HTR-8/SVneo (cell line): ENCODE results near the gene RAB30.

Source experiments
- DNase-seq: peaks from one replicate; pipeline ENCODE4 v3.0.0; 2011; ENCODE audit warnings: low spot score, mixed read lengths; ENCODE audit not compliant: insufficient read length
- FAIRE-seq: peaks from 2 replicates; lab custom pipeline; 2011; peaks lifted over from hg19 to GRCh38; lab: Jason Lieb, UNC

Gene RAB30, protein sequence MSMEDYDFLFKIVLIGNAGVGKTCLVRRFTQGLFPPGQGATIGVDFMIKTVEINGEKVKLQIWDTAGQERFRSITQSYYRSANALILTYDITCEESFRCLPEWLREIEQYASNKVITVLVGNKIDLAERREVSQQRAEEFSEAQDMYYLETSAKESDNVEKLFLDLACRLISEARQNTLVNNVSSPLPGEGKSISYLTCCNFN

DNA sequence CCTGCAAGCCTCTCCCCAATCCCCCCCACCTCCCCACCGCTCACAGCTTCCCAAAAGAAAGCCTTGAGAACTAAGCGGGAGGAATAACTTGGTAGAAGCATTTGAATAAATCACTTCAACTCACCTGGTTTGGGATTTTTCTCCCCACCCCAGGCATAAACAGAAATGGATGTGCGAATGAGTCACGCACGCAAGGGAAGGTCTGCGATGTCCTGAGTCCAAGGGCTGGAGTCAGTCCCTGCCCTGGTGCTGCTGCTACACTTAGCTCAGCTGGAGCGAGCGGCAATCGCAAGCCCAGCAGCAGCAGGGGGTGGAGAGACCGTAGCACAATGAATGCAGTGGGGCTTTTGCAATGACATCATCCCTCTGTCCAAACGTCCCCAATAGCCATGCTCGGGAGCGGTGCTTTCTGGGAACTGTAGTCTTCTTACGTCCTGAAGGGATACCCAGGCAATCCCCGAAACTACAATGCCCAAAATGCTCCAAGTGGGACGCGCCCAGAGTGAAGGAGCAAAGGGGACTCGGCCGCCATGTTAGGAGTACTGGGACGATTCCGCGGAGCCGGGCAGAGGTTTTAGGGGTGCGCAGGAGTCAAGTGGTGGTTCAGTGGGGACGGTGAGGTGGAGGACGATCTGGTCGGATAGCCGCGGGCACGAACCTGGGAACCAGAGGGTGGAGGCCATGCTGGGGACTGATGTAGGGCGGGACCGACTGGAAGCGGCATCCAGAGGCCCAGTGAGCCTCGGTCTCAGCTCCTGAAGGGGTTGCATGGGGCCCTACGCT lies at the start of gene RAB30:
Gene RAB30, minus strand, starts transcription at position 331 of the 783 bp plus-strand sequence. CDS start 74,581 bp downstream, outside the sequence.
- FAIRE-seq (peak; percentile 97), DNase-seq (peak; percentile 99)

DNA sequence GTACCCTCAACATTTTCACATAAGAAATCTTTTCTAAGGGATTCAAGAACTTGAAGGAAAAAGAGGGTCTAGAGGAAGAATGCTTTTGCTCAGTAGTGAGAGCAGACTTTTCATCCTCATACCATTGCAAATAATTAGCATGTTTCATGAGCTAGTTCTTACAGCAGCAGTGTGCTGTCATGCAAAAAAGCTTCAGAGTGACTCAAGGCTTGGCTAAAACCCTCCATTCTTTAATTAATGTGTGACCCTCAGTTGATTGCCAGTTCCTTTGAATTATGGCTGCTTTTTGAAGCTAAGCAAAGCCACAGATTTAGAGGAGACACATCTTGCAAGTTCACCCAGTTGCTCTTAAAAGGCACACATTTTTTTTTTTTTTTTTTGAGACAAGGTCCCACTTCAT lies 48.6 kb upstream of the RAB30 start:
- FAIRE-seq (no peak), DNase-seq (no peak)

DNA sequence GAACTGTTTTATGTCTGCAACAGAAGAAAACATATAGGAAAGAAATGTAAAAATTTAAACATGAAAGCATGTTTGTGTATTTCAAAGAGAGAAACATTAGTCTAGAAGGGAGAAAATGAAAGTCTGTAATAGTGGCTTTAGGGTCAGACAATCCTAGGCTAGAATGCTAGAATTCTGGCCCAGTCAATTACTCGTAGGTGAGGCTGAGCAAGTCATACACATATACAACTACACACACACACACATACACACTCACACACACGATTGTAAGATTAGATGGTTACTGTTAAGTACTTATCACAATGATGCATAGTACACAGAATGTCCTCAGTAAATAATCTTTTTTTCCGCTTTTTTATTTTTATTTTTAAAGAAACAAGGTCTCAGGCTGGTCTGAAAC lies 47.5 kb upstream of the RAB30 start:
- FAIRE-seq: peak; percentile 74

DNA sequence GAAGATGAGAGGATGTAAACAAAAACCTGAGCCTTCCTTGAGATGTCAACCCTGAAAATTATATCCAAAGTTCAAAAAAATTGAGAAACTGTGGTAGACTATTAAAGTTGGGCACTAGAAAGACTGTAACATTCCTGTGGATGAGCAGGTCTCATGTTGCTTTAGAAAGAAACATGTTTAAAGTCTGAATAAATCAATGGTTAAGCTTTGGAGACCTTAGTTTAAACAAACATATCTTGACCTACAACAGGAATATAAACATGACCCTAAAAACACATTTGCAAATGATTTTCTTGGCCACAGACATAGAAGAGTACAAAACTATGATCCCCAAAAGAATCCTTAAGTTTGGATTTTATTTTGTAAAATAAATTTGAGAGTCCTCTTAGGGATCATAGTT lies 47.1 kb upstream of the RAB30 start:
- no peak for DNase-seq
- FAIRE-seq: no peak

More for the DNA sequence above, 47.5 kb upstream of the RAB30 start:
- DNase-seq: no peak

DNA sequence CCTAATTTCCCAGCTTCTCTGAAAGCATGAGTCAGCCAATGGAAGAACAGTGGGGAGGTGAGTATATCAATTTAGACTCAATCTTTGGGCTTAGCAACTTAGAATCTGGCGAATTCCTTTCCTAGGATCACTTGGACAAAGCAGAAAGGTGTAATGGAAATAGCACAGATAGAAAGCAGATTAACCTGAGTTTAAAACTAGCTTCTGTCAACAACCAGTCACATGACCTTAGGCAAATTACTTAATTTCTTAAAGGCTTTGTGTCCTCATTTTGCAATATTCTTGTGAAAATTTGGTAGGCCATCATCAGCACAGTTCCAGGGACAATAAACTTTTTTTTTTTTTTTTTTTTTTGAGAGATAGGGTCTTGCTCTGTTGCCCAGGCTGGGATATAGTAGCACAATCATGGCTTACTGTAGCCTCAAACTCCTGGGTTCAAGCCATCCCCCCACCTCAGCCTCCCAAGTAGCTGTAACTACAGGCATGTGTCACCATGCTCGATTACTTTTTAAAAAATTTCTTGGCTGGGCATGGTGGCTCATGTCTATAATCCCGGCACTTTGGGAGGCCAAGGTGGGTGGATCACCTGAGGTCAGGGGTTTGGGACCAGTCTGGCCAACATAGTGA lies 44.4 kb upstream of the RAB30 start:
- FAIRE-seq: no peak
- DNase-seq: no peak

DNA sequence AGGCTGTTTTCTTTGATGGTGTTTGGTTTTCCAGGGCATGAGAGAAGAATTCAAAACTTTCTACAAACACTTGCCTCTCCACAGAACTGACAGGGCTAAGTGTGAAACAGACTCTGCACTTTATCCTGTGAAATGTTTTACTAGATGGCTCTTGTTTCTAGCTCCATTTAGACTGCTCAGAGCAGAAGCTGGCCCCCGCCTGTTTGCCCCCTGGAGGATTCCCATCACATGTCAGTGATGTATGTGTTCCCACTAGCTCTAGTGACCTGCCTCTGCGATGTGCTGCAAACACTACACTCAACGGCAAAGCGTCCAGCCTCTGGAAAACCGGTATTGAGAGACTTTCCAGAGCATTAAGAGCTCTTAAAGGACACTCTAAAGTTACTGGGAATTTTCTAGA lies 43.9 kb upstream of the RAB30 start:
- DNase-seq (no peak), FAIRE-seq (no peak)

DNA sequence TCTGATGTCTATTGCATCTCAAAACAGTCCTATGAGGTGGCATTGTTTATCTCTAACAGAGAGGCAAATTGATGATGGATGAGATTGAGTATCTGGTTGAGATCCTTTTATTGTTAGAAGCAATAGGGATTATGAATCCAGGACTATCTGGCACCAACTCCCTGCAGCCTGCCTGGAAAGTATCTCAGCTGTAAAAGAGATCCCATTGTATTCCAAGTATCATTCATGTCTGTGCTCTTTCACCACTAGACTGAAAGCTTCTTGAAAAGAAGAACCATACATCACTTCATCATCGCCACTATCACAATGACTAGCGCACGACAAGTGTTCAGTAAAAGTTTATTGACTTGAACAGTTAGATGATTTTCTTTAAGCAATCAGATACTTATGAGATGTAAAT lies 43.3 kb upstream of the RAB30 start:
- FAIRE-seq (no peak), DNase-seq (no peak)

DNA sequence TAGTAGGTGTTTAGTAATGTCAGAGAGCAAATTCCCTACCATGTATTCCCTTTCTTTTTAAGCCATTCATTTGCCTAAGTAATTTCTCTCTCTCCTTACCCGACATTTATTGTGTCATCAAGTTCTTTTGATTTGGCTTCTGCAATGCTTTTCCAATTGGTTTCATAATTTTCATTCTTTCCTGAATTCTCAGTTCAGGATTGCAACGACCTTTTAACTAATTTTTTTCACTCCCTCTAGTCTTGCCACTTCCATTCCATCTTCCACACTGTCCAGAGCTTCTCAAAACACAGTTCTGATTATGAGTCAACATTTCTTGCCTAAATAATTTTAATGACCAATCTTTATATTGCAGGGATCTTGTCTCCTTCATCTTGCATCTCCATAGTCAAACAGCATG lies 41.2 kb upstream of the RAB30 start:
- DNase-seq: no peak
- FAIRE-seq: no peak

DNA sequence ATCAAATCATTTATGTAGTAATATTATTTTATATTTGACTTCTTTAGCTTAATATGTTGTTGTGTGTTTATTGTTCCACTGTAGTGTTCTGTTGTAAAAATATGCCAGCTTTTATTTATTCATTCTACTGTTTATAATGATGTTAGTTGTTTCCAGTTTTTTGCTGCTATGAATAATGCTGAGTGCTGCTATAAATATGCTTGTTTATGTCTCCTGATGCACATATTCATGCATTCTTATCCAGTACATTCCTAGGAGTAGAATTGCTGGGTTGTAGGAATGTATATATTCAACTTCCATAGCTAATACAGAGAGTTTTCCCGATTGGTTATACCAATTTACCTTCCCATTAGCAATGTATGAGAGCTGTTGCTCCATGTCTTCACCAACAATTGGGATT lies 33.5 kb upstream of the RAB30 start:
- no peak for FAIRE-seq
- no peak for DNase-seq

DNA sequence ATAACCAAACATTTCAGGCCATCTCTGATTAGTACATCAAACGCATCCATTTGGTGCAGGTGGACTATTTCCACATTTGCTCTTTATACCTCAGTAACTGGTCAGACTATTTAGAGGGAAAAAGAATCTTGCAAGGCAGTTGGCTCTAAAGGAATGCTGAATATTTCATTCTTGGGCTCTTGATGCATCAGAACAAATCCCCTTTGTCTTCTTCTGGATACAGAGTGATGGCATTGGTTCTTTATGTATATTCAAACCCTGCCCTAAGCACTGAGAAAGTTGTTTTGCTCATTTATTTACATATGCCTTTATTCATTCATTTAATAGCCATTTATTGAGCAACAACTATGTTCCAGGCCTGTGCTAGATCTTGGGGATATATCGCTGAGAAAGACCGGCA lies 31.1 kb upstream of the RAB30 start:
- FAIRE-seq: no peak
- no peak for DNase-seq

DNA sequence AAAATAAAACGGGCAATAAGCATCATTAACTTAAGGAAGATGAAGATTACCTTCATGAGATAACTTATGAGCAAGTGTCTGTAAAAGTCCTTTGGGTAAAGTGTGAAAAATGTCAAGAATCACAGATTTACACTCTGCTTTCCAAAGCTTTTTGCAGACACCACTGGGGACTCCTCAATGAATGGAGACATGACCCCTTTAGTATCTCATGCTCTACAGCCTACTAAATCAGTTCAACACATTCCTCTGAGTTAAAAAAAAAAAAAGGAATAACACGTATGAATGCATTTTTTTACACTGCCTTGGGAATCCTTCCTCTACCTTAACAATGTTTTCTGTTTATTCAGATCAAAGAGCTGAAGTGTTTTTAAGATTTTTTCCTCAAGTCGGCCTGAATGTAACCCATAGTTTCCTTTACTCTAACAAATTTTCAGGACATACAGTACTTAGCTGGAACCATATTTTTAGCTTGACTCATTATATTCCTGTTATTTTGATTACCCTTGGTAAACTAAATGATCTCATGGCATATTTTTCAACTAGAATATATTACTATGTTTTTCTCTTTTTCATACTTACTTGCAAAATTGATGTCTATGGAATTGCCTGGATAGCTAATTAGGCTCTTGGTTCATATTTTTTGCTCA lies 25.9 kb upstream of the RAB30 start:
- DNase-seq (no peak), FAIRE-seq (no peak)

DNA sequence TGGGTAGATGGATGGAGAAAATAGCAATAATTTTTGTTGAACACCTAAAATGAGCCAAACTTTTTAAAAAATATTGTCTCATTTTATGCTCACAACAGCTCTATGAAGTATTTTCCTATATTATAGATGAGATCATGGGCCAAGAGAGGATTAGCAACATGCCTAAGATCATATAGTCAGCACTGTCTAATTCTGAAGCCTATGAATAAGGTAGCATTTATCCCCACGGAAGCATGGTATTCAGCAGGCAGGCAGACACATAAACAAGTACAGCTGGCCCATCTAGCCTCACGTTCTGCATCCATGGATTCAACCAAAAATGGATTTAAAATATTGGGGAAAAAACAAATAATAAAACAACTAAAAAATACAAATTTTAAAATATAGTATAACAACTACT lies 21.9 kb upstream of the RAB30 start:
- FAIRE-seq (no peak), DNase-seq (no peak)

DNA sequence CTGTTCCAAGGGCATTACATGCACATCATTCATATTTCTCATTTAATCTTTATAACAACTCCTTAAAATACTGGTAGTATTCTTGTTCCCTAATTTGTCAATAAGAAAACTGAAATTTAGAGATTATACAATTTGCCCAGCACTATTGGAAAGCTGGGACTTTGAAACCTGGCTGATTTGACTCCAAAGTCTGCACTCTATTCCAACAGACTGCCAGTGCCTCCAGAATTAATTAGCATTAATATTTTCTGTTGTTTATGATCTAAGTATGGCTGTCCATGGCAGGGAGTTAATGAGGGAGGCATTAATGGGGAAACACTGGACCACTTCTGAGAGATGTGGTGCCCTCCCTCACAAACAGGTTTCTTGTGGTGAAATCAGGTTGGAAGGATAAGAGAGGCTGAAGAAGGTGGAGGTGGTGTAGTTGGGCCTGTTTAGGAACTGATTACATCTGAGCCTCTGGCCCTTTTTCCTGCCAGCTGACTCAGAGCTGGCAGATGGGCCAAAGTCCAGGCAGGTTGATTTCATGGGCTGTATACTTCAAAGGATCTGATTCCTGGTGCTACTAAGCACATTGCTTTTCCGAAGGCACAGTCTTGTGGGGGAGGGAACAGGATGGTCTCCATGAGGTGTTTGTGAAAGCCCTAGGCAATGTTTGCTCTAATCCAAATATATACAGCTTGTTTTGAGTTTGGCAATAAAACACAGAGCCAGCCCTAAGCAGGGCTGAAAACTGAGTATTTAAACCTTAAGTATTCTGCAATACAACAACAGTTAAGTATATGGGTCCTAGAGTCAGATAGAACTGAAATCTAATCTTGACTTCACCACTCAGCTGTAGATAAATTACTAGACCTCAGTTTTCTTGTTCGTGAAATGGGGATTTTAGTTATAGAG lies 21.0 kb upstream of the RAB30 start:
- FAIRE-seq: no peak
- DNase-seq: no peak

DNA sequence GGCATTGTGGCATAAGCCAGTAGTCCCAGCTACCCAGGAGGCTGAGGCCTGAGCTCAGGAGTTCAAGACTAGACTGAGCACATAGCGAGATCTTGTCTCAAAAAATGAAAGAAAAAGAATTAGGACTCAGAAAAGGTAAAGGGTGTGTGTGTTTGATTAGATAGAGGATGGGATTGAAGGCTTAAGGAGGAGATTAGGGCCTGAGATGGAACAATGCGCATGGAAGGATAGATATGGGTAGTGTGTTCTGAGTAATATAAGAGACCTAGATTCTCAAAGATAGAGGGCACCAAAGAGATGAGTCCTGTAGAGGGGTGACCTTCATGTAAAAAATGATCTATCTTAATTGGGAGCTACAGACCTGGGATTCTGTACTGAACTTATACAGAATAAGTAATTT lies 17.3 kb upstream of the RAB30 start:
- DNase-seq: no peak
- no peak for FAIRE-seq

DNA sequence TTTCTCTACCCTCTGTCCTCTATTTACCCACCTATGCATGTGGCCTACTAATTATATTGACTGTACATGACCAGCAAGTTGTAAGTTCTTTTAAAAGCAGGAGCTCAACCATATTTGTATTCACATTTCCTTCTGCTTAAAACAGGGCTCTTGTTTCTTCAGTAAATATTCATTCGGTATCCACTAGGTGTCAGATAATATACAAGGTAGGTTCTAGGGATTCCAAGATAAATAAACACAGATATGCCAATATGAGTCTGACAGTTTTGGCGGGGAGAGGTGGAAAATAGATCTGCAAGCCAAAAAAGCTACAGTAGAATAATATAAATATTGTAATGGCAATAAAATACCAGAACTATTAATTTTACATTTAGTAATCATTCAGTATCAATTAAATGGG lies 15.3 kb upstream of the RAB30 start:
- no peak for DNase-seq
- FAIRE-seq: no peak

DNA sequence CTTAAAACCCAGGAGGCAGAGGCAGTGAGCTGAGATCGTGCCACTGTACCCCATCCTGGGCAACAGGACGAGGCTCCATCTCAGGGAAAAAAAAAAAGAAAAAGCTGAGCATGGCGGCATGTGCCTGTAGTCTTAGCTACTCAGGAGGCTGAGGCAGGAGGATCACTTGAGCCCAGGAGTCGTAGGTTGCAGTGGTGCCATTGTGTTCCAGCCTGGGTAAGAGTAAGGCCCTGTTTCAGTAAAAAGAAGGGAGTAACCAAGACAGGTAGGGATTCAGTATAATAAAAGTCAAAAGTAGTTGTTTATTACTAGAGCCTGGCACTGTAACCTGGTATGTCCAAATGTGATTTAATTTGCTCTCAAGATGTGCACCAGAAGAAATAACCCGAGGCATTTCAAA lies 8.1 kb upstream of the RAB30 start:
- no peak for FAIRE-seq
- DNase-seq: no peak

DNA sequence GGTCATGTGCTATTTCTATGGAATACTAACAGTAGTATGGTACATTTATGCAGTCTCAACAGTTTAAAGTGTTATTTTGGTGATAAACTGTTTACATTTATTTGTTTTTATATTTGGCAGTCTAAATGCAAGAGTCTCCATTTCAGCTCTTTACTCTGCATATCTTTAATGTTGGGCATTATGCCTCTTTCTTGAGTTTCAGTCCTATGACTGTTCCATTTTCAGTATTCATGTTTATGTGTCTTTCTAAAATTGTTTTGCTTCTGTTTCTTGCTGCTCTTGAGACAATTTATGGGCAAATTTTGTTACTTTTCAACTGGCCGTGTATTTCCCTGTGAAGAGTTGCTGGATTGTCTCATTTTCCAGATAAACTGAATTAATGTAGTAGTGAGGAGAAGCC lies 6.6 kb upstream of the RAB30 start:
- FAIRE-seq (no peak), DNase-seq (no peak)

DNA sequence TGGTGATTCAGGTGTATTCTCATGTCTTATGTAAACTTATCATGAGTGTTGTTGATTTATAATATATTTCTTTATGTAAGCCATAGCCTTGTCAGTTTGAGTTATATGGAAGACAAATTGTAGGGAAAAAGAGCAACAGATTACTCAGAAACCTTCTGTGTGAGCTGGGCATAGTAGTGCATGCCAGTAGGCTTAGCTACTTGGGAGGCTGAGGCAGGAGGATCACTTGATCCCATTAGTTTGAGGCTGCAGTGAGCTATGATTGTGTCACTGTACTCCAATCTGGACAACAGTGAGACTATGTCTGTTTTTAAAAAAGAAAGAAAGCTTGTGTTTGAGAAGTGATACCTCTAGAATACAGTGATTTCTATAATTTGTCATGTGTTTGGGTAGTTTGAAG lies 2.2 kb upstream of the RAB30 start:
- DNase-seq: no peak
- no peak for FAIRE-seq

DNA sequence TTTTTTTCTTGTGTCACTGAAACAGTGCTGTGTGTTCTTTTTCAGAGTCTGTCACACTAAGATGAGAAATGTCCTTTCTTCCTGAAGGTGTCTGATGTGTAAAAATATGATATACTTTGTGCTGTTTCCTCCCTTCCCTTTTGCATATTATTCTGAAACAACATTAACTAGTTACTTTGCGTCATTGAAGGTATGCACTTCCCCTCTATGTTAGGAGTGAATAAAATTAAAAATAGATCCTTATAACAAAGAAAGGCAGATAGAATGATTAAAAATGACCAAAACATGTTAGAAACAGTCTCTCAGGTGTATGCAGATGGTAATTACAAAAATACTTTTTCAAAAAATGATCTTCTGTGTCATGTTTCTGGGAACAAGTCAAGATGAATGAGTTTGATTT lies 1.6 kb upstream of the RAB30 start:
- FAIRE-seq: no peak
- DNase-seq: no peak
